NCI-H128 (cell line): ENCODE results near the gene LMCD1.

ENCODE experiments used
- DNase-seq: peaks from one replicate; lab custom pipeline; 2025; ENCODE audit not compliant: unreplicated experiment; lab: John Stamatoyannopoulos, UW

The LMCD1 gene

GRCh38 chr3:8482960-8483665 lies 18.5 kb upstream of the LMCD1 start:
- DNase-seq = no peak

GRCh38 chr3:8484409-8485140 lies 17.0 kb upstream of the LMCD1 start:
- no peak for DNase-seq

- no peak for DNase-seq
Observed at GRCh38 chr3:8485141-8485870, 16.3 kb upstream of the LMCD1 start.

GRCh38 chr3:8485943-8486342 lies 15.7 kb upstream of the LMCD1 start:
- DNase-seq = no peak

- no peak for DNase-seq
Observed at GRCh38 chr3:8486434-8486833, 15.2 kb upstream of the LMCD1 start.

- DNase-seq = no peak
Observed at GRCh38 chr3:8486936-8487335, 14.7 kb upstream of the LMCD1 start.

GRCh38 chr3:8488411-8488810 lies 13.2 kb upstream of the LMCD1 start:
- no peak for DNase-seq

- DNase-seq = no peak
Observed at GRCh38 chr3:8488877-8489276, 12.7 kb upstream of the LMCD1 start.

- no peak for DNase-seq
Observed at GRCh38 chr3:8489278-8489792, 12.3 kb upstream of the LMCD1 start.

- no peak for DNase-seq
Observed at GRCh38 chr3:8490079-8490552, 11.5 kb upstream of the LMCD1 start.

- no peak for DNase-seq
Observed at GRCh38 chr3:8491271-8492144, 10.1 kb upstream of the LMCD1 start.

GRCh38 chr3:8492744-8493511 lies 8.7 kb upstream of the LMCD1 start:
- no peak for DNase-seq

GRCh38 chr3:8493744-8494143 lies 7.9 kb upstream of the LMCD1 start:
- no peak for DNase-seq

- DNase-seq = no peak
Observed at GRCh38 chr3:8494327-8494726, 7.3 kb upstream of the LMCD1 start.

- no peak for DNase-seq
Observed at GRCh38 chr3:8497582-8497981, 4.0 kb upstream of the LMCD1 start.

GRCh38 chr3:8499181-8499611 lies 2.4 kb upstream of the LMCD1 start:
- DNase-seq = no peak

- DNase-seq = no peak
Observed at GRCh38 chr3:8500319-8500988, 1.2 kb upstream of the LMCD1 start.

- DNase-seq = no peak
Observed at GRCh38 chr3:8500989-8501370, 643 bp upstream of the LMCD1 start.

GRCh38 chr3:8503461-8503860 lies 1.8 kb downstream of the LMCD1 start:
- no peak for DNase-seq
